Stimulated activated naive CD8-positive, alpha-beta T cell treated with anti-CD3 and anti-CD28 coated beads, Interleukin-15, Interleukin-2, amounts not matched to agents 100 U/mL and 50 U/mL, for 24 hours (primary cell): ENCODE measurements around the gene RAB10.
"Not testable (repeated sequence)": the region's sequence is repeated elsewhere in the genome, so short reads cannot be mapped to it uniquely, and the experiment has no call there.

Experiments used
- ATAC-seq: fragments of 150-1000 bp; cut with Tn5 transposase; one replicate; pipeline ENCODE4 v1.10.0; 2021
- DNase-seq: peaks from one replicate; pipeline ENCODE4 v3.0.0; 2021

The RAB10 gene

DNA sequence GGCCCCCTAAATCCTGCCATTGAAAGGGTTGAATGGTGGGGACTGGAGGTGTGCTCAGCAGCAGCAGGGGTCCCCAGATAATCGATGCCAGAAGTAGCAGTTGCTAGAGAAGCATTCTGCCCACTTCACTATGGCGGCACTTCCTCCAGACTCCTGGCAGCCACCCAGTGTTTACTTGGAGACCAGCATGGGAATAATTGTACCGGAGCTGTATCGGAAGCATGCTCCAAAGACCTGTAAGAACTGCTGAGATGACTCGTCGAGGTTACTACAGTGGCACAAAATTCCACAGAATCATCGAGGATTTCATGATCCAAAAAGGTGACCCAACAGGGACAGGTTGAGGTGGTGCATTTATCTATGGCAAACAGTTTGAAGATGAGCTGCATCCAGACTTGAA is 128.0 kb downstream of the RAB10 start:
- DNase-seq: no peak
- no peak for ATAC-seq

GRCh38 chr2:26162963-26163362 is 129.1 kb downstream of the RAB10 start:
- DNase-seq (no peak), ATAC-seq (no peak)

GRCh38 chr2:26164231-26164630 is 130.3 kb downstream of the RAB10 start:
- DNase-seq: no peak

DNA sequence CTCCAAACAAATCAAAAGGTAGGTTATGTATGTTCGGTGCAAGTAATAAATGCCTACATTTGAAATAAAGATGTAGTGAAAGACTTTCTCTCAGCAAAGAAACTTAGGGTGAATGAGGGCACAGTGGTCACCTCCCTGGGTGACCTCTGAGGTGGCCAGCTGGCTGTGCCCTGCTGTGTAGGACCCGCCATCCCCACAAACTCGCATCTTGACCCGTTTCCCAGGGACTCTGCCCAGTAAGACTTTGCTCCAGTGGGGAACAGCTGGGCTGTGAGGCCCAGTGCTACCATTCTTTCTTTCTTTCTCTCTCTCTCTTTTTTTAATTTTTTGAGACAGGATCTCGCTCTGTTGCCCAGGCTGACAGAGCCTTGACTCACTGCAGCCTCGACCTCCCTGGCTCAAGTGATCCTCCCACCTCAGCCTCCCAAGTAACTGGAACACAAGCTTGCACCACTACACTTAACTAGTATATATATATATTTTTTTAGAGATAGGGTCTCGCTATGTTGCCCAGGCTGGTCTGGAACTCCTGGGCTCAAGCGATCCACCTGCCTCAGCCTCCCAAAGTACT is 130.8 kb downstream of the RAB10 start:
- ATAC-seq (no peak), DNase-seq (no peak)

More at GRCh38 chr2:26164231-26164630, 130.3 kb downstream of the RAB10 start:
- no peak for ATAC-seq

DNA sequence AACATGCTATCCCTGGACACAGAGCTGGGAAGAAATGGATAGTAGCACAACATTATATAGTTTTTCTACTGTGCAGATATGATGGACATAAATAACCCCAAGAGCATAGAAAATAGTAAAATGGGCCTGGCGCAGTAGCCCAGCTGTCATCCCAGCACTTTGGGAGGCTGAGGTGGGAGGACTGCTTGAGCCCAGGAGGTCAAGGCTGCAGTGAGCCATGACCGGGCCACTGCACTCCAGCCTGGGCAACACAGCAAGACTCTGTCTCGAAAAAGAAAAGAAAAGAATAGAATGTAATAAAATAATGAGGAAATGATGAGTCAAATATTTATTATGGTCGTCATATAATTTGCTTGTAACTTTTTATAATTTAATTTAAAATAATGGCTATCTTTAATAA is 131.5 kb downstream of the RAB10 start:
- no peak for DNase-seq
- no peak for ATAC-seq

DNA sequence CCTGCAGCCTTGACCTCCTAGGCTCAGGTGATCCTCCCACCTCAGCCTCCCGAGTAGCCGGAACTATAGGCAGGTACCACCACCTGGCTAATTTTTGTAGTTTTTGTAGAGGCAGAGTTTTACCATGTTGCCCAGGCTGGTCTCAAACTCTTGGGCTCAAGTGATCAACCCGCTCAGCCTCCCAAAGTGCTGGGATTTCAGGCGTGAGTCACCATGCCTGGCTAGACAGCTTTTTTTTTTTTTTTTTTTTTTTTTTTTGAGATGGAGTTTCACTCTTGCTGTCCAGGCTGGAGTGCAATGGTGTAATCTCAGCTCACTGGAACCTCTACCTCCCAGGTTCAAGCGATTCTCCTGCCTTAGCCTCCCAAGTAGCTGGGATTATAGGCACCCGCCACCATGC is 132.7 kb downstream of the RAB10 start:
- not testable (repeated sequence) for ATAC-seq

GRCh38 chr2:26168785-26169184 is 134.9 kb downstream of the RAB10 start:
- DNase-seq: no peak
- ATAC-seq: no peak

More for the DNA sequence above, 132.7 kb downstream of the RAB10 start:
- not testable (repeated sequence) for DNase-seq

DNA sequence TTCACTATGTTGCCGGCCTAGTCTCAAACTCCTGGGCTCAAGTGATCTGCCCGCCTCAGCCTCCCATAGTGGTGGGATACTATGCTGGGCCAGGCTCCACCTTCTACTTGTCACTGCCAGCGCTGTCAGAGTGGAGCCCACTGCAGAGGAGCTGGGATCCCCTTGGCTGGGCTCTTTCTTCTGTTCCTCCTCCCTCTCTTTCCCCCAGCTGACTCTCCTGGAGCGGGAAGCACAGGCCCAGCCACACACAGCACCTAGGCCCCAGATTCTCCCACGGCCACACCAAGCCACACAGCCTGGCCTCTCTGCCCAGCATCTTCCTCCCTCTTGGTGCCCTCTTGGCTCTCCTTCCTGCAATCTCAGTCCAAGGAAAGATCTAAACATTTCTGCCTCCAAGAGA is 135.3 kb downstream of the RAB10 start:
- no peak for ATAC-seq

GRCh38 chr2:26169681-26170414 is 136.0 kb downstream of the RAB10 start:
- no peak for ATAC-seq
- no peak for DNase-seq

More for the DNA sequence above, 135.3 kb downstream of the RAB10 start:
- no peak for DNase-seq

- DNase-seq (no peak), ATAC-seq (no peak)
Observed at GRCh38 chr2:26170795-26171194, 136.9 kb downstream of the RAB10 start.

GRCh38 chr2:26172189-26172870 is 138.4 kb downstream of the RAB10 start:
- ATAC-seq: no peak

DNA sequence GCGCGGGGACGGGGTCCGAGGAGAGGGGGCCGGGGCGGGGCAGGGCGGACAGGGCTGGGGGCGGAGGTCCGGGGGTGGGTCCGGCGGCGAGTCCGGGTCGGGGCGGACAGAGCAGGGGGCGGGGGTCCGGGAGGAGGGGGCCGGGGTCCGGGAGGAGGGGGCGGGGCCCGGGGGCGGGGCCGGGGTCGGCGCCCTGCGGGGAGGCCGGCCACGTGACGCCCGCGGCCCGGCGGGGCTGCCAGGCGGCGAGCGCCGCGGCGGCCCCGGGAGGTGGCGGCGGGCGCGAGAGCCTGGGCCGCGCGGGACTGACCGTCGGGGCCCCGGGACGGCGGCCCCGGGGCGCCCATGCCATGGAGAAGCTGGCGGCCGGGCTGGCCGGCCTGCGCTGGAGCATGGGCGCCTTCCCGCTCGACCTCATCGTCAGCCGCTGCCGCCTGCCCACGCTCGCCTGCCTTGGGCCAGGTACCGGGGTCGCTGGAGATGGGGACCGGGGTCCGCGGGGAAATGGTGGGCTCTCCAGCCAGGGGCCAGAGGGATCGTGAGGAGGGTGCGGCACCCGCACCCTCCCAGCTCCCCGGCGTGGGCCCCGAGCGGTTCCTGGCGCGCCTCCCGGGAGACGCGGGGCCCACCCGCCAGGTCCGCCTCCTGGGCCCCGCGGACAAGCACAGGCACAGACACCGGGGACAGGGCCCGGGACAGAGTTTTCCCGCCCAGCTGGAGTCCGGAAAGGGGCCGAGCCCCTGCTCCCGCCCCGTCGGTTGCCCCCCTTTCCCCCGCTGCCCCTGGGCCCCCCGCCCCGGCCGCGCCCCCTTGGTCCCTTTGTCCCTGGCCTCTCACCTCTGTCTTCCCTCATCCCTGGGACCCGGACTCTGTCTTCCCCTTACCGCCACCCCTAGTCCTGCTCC is 139.2 kb downstream of the RAB10 start, which contains the start of gene GAREM2:
Gene GAREM2 (plus strand): TSS at position 218 of the 905 bp plus-strand sequence. CDS start 133 bp downstream, at position 351.
- DNase-seq (no peak), ATAC-seq (no peak)

More at GRCh38 chr2:26172189-26172870, 138.4 kb downstream of the RAB10 start:
- no peak for DNase-seq

GRCh38 chr2:26173776-26174482 is 140.0 kb downstream of the RAB10 start:
- no peak for ATAC-seq

DNA sequence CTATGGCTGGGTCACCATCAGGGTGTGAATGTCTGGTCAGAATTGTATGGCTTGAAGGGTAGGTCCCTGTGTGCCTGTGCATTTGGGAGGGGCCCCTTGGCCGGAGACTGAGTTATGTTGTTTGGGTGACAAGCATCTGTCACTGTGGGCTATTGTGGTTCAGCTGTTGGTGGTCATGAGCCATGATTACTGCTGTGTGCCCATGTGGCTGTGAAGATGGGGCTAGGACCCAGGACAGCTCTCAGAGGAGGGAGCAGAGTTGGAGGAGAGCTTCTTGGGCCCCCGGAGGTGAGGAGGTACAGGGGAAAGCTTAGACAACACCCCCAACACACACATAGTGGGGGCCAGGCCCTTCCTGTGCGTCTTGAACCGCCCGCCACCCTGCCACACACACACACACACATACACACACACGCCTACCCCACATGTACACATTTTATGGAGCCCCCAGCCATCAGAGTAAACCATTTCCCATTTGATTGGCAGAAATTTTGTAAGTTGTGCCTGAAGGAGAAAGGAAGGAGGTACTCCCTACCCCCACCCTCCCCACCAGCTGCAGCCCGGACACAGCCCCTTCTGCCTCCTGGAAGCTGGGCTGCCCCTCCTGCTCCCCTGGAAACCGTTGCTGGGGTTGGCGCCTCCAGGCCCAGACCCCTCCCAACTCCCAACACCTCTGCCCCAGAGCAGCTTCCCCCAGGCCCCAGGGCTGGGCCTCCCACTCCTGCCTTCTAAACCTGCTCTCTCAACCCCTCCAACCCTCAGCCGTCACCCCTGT is 141.0 kb downstream of the RAB10 start:
- DNase-seq: no peak
- peak; percentile 16 for ATAC-seq

More at GRCh38 chr2:26173776-26174482, 140.0 kb downstream of the RAB10 start:
- no peak for DNase-seq

DNA sequence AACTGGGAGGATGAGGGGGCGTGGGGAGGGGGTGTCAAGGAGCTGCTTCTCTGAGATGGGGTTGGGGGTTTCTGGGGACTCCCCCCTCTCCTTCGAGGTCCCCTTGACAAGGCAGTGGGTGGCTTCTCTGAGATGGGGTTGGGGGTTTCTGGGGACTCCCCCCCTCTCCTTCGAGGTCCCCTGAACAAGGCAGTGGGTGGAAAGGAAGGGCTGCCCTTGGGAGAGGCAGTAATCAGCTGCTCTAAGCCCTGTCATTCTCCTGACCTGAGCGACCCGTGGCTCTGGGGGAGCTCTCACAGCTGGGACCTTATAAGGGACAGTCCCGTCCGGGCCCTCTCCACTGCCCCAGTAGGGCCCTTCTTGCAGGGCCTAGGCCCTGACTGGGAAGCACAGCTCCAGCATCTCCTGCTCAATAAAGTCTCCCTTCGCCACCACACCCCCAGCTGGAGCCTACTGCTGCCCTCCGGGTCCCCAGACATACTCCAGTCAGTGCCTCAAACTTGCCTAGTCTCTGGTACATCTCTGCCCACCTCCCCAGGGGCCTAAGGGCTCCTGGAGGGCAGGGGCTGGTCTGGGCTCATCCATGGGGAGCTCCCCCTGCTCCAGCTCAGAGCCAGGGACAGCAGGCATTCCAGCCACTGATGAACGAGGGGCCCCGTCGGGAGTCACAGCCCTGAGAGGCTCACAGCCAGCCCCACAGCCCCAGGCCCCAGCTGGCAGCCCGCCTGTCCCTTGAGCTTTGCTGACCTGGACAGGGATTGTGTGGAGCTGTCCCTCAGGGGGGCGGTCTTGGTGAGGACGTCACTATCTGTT is 141.8 kb downstream of the RAB10 start:
- ATAC-seq (no peak), DNase-seq (no peak)

DNA sequence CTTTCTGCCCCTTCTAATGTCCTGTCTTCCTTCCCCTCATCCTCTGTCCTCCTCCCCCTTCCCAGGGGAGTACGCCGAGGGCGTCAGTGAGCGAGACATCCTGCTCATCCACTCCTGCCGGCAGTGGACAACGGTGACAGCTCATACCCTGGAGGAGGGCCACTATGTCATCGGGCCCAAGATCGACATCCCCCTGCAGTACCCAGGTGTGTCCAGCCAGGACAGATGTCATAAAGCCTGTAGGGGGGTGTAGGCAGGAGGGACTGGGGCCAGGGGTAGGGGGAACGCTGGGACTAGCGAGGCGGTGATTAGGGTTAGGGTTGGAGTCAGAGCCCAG is 142.4 kb downstream of the RAB10 start:
- ATAC-seq (no peak), DNase-seq (no peak)

DNA sequence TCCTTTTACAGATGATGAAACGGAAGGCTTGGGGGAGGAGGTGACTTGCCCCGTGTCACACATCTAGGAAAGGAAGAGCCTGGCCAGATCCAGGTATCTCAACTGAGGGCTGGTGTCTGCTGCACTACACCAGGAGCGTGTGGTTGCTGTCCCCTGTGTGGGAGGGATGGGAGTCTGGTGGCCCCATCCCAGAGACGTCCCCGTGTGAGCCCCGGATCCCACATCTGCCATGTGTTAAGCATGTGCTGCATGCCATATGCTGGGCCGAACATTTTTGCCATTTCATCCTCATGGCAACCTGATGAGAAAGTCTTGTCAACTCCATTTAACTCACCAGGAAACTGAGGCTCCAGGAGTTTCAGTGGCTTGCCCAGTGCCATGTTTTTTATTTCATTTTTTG is 143.2 kb downstream of the RAB10 start:
- ATAC-seq (no peak), DNase-seq (no peak)

DNA sequence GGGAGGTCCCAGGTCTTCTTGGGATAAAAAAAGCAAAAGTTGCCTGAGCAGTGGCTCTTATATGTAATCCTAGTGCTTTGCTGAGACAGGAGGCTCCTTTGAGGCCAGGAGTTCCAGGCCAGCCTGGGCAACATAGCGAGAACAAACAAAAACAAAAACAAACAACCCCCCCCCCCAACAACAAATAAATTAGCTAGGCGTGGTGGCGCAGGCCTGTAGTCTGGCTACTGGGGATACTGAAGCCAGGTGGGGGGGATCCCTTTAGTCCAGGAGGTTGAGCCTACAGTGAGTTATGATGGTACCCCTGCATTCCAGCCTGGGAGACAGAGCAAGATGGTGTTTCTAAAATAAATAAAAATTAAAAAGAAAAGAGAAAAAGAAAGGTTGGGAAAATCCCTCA is 144.4 kb downstream of the RAB10 start:
- ATAC-seq: no peak
- no peak for DNase-seq

DNA sequence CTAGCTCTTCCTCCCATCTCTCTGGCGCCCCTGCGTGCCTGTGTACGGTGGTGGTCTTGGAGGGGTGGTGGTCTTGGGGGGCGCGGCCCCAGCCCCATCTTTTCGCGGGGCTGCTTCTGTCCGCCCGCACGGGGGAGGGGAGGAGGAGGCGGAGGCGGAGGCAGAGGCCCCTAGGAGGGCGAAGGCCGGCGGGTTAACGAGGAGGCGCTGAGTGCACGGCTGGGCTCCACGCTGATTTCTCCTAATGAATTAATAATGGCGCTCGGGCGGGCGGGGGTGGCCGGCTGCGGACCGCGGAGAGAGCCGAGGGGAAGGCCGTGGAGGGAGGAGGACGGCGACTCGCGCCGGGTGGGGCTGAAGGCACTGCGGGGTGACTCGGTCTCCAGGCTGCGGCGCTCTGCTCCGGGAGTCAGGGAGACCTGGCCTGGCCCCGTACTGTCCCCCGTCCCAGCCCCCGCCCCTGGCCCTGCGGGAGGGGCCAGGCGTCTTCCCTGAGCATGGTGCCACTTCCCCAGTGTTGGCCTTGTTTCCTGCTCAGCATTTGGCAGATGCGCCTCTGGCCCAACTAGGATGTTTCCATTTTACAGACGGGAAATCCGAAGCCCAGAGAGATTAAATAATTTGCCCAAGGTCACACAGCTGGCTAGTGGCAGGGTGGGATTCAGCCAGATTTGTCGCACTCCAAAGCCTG is 145.0 kb downstream of the RAB10 start:
- no peak for DNase-seq
- no peak for ATAC-seq
